GDM1 (cell line): ENCODE measurements around the gene SPZ1.
A peak's percentile ranks its signal among the peaks of the same experiment; 100 is the strongest.
"Not testable (repeated sequence)": the region's sequence is repeated elsewhere in the genome, so short reads cannot be mapped to it uniquely, and the experiment has no call there.

Experiments
- DNase-seq: peaks from one replicate; lab custom pipeline; 2025; lab: John Stamatoyannopoulos, UW

Gene SPZ1, protein sequence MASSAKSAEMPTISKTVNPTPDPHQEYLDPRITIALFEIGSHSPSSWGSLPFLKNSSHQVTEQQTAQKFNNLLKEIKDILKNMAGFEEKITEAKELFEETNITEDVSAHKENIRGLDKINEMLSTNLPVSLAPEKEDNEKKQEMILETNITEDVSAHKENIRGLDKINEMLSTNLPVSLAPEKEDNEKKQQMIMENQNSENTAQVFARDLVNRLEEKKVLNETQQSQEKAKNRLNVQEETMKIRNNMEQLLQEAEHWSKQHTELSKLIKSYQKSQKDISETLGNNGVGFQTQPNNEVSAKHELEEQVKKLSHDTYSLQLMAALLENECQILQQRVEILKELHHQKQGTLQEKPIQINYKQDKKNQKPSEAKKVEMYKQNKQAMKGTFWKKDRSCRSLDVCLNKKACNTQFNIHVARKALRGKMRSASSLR

DNA sequence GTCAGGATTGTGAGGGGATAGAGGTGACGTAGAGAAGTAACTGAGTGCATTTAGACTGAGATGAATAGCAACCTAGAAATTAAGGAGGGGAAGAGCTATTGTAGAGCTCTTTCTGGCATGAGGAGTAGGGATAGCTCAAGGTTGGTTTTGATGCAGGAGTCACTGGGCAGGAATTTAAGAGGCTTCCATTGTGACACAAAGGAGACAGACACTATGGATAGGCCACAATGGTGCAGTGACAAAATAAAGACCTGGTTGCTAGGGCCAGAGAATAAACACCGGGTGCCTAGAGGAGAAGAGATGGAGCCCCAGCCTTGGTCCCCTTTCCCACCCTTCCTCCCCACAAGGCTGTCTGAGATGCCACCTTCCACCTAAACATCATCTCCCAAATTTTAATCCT, at the start of gene SPZ1:
Gene SPZ1 (plus strand): TSS at position 301 of the 400 bp plus-strand sequence. CDS start 214 bp downstream, outside the sequence.
- no peak for DNase-seq

DNA sequence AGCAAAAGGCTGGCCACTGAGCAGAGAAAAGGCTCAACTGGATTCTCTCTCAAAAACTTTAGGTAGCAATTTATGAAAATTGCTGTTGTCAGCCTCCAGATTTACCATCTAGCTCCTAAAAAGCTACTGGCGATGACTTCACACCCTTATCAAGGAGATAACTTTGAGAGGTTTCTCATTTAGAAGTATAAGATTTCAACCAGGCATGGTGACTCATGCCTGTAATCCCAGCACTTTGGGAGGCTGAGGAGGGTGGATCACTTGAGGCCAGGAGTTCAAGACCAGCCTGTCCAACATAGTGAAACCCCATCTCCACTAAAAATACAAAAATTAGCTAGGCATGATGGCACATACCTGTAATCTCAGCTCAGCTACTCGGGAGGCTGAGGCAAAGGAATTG, 49.3 kb upstream of the SPZ1 start:
- DNase-seq, result not testable (repeated sequence)

DNA sequence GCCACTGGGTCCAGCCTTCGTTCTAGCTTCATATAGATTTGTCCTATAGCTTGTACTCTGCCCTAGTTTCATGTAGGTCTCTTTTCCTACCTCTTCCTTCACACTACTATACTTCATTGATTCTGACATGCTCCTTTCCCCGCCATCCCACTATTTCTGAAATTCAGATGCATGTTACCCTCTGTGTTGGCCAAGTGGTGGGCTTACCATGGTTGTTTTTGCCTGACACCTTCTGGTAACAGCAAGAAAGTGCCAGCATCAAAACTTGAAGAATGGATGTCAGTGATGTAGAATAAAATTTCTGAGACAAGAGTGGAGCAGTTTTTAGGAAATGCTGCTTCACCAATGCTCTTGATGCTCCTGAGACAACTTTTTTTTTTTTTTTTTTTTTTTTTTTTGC, 44.5 kb upstream of the SPZ1 start:
- peak; percentile 12 for DNase-seq

DNA sequence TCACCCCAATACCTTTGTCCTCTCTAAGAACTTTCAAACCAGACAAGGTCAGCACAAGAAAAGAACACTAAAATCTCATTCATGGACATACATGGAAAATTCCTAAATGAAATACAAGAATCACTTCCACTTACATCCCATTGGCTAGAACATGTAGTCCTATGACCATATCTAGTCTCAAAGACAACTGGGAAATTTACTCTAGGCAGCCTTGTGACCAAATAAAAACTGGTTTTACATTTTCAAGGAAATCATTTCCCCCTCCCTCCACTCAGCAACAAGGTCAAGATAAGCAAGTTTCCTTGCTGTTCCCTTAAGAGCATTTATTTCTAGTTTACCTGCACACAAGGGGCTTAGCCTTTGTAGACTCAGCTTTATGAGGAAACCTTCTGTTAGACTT, 43.6 kb upstream of the SPZ1 start:
- no peak for DNase-seq

DNA sequence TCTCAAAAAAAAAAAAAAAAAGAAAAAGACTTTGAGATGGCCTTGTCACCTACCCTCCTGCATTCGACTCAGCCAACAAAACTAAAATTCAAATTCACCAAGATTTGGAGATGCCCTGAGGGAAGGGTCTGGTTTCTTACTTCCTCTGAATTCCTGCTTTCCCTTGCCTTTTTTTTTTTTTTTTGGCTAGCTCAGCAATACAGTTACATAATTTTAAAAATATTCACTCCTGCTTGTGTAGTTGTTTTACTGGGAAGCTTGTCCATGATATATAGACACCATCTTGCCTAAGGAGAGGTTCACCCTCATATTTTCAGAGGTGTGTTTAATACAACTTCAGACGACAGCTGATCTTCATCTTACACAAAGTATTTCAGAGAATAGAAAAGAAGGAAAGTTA, 42.6 kb upstream of the SPZ1 start:
- DNase-seq, result no peak

DNA sequence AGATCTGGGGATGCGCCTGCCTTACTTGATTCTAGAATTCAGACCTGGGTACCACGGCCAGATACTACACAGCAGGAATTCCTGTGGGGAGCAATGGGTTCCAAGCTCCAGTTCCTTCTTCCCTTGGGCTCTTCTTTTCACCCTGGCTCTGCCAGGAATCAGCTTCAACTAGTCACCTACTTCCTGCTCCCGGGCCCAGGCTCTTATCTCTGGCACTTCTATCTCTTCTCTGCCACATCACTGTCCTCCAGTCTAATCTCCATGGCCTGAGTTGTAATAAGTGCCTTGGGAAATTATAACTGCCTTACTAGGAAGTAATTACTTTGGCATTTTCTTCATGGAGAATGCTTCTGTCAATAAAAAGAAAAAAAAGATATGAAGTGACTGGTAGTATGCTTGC, 37.7 kb upstream of the SPZ1 start:
- DNase-seq, result no peak

DNA sequence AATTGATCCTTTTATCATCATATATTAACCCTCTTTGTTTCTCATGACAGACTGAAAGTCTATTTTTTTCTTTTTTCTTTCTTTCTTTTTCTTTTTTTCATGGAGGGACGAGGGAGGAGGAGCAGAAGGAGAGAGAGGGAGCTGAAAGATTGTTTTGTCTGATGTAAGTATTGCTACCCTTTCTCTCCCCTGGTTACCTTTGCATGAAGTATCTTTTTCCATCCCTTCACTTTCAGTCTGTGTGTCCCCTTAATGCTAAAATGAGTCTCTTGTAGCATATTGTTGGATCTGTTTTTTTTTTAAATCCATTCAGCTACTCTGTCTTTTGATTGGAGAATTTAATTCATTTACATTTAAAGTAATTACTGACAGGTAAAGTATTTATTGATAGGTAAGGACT, 36.4 kb upstream of the SPZ1 start:
- no peak for DNase-seq

DNA sequence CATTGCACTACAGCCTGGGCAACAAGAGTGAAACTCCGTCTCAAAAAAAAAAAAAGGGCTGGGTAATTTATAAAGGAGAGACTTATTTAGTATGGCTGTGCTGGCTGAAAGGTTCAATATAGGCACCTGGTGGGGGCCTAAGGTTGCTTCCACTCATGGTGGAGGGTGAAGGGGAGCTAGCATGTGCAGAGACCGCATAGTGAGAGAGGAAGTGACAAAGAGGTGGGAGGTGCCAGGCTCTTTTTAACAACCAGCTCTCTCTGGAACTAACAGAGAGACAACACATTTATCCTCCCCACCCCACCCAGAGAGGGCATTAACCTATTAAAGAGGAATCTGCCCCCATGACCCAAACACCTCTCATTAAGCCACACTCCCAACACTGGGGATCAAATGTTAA, 35.1 kb upstream of the SPZ1 start:
- no peak for DNase-seq

DNA sequence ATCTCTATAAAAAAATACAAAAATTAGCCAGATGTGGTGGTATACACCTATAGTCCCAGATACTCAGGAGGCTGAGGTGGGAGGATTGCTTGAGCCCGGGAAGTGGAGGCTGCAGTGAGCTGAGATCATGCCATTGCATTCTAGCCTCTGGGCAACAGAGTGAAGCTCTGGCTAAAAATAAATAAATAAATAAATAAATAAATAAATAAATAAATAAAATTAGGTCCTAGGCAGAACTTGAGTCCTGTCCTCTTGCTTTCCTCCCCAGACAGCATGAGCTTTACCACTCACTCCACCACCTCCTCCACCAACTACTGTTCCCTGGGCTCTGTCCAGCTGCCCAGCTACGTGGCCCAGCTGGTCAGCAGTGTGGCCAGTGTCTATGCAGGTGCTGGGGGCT, 31.6 kb upstream of the SPZ1 start:
- DNase-seq, result no peak

DNA sequence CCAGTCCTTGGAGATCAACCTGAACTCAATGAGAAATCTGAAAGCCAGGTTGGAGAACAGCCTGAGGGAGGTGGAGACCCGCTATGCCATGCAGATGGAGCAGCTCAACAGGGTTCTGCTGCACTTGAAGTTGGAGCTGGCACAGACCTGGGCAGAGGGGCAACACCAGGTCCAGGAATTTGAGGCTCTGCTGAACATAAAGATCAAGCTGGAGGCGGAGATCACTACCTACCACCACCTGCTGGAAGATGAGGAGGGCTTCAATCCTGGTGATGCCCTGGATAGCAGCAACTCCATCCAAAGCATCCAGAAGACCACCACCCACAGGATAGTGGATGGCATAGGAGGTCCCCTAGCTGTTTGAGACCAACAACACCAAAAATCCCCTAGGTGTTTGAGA, 30.5 kb upstream of the SPZ1 start:
- no peak for DNase-seq

DNA sequence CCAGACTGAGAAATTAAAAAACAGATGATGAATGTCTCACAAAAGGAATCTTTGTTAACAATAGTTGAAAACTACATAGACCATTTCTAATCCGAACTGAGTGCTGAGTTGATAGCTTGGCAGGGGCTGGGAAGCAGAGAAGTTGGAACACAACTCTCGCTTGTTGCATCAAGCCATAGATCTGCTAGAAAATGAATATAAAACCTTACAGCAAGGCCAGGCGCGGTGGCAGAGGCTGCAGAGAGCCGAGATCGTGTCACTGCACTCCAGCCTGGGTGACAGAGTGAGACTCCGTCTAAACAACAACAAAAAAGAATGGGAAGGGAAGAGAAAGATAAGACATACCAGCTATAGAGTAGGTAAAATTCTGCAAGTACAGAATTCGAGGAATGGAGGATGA, 28.0 kb upstream of the SPZ1 start:
- no peak for DNase-seq

DNA sequence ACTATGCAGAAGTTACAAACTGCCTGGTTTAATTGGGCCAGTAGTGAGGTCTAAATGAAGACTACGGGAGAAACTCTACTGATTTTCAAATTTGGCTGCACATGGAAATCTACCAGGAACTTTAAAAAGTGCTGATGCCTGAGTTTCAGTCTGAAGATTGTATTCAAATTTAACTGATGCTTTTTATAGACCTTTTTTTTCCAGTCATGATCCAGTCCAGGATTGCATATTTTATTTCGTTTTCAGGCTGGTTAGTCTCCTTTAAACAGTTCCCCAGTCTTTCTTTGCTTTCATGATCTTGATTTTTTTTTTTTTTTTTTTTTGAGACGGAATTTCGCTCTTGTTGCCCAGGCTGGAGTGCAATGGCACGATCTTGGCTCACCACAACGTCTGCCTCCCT, 23.7 kb upstream of the SPZ1 start:
- DNase-seq, result no peak

DNA sequence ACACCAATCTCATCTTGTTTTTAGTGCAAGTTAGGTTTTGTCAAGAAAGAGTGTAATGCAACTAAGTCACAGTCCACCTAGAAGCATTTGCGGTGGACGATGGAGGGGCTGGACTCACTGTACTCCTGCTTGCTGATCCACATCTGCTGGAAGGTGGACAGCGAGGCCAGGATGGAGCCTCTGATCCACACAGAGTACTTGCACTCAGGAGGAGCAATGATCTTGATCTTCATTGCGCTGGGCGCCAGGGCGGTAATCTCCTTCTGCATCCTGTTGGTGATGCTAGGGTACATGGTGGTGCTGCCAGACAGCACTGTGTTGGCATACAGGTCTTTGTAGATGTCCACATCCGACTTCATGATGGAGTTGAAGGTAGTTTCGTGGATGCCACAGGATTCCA, 20.2 kb upstream of the SPZ1 start:
- DNase-seq, result no peak

DNA sequence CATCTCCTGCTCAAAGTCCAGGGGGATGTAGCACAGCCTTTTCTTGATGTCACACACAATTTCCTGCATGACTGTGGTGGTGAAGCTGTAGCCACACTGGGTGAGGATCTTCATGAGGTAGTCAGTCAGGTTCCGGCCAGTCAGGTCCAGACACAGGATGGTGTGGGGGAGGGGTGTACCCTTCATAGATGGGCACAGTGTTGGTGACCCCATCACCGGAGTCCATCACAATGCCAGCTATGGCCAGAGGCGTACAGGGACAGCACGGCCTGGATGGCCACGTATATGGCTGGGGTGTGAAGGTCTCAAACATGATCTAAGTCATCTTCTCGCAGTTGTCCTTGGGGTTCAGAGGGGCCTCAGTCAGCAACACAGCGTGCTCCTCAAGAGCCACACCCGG, 19.7 kb upstream of the SPZ1 start:
- DNase-seq, result no peak

DNA sequence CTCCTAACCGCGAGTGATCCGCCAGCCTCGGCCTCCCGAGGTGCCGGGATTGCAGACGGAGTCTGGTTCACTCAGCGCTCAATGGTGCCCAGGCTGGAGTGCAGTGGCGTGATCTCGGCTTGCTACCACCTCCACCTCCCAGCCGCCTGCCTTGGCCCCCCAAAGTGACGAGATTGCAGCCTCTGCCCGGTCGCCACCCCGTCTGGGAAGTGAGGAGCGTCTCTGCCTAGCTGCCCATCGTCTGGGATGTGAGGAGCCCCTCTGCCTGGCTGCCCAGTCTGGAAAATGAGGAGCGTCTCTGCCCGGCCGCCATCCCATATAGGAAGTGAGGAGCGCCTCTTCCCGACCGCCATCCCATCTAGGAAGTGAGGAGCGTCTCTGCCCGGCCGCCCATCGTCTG, 19.0 kb upstream of the SPZ1 start:
- DNase-seq, result not testable (repeated sequence)

DNA sequence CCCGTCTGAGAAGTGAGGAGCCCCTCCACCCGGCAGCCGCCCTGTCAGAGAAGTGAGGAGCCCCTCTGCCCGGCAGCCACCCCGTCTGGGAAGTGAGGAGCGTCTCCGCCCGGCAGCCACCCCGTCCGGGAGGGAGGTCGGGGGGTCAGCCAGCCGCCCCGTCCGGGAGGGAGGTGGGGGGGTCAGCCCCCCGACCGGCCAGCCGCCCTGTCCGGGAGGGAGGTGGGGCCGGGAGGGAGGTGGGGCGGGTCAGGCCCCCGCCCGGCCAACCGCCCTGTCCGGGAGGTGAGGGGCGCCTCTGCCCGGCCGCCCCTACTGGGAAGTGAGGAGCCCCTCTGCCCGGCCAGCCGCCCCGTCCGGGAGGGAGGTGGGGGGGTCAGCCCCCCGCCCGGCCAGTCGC, 18.5 kb upstream of the SPZ1 start:
- not testable (repeated sequence) for DNase-seq

DNA sequence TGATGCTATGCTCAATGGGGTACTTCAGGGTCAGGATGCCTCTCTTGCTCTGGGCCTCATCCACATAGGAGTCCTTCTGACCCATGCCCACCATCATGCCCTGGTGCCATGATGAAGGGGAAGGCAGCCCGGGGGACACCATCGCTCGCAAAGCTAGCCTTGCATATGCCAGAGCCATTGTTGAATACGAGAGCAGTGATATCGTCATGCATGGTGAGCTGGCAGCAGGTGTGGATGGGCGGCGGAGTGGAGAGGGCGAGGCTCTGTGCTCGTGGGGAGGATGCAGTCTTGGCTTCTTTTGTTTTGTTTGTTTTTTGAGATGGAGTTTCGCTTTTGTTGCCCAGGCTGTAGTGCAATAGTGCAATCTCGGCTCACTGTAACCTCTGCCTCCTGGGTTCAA, 17.2 kb upstream of the SPZ1 start:
- no peak for DNase-seq

DNA sequence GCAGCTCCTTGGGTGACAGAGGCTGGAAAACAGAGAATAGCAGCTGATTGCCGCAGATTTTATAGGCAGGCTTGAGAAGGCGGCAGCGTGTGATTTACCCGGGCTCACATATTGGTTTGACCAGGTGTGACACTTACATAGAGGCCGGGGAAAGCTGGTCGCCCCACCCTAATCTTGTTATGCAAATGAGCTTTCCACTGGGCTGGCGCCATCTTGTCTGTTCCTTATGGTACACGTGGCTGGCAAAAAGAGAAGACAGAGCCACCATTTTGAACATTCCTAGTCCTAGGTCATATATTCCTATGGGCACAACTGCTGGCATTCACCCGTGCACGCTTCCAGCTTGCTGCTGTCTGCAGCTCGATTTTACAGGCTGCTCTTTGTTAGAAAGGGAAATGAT, 11.3 kb upstream of the SPZ1 start:
- DNase-seq, result no peak

DNA sequence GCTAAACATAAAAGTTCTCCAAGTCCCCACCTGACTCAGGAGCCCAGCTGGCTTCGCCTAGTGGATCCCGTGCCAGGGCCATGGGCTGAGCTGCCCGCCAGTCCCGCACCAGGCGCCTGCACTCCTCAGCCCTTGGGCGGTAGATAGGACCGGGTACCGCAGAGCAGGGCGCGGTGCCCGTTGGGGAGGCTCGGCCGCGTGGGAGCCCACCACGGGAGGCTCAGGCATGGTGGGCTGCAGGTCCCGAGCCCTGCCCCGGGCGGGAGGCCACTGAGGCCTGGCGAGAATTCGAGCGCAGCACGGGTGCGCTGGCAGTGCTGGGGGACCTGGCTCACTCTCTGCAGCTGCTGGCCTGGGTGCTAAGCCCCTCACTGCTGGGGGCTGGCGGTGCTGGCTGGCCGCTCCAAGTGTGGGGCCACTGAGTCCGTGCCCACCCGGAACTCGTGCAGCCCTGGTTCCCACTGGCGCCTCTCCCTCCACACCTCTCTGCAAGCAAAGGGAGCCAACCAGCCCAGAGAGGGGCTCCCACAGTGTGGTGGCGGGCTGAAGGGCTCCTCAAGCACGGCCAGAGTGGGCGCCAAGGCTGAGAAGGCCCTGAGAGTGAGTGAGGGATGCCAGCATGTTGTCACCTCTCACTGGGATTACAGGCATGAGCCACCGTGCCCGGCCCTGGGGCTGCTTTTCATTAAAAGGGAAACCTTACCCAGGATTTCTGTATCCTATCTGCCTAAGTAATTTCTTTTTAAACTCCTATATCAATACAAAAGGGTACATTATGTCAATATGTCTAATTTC, 9.7 kb upstream of the SPZ1 start:
- no peak for DNase-seq

DNA sequence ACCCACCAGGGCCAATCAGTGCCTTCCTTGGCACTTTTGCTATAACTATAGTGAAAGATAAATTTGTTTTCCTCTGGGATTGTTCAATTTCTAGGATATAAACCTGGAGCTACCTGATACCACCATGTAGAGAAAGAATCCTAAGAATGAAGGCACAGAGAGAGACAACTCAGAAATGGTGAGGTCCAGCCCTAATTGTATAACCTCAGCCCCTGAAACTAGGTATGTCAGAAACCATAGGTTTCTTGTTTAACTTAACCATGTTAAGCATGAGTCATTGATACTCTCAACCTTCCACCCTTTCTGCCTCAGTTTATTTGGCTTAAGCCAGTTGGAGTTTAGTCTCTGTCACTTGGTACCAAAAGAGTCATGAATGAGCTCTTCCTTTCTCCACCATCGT, 4.6 kb upstream of the SPZ1 start:
- no peak for DNase-seq

DNA sequence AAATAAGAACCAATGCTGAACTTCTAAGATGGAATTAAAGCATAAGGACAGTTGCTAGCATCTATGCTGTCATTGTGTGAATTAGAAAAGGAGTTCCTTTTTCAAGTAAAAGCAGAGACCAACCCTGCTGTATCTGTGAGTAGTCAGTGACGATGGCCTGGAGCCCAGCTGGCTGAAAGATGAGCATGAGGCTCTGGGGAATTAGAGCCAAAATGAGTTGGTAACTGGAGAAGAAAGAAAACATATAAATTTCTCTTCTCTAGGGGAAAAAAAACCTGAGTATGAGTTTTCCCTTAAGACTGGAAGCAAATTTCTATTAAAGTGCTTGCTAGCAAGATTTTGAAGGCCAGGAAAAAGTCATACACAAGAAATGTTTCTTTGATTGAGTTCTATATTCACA, 1.6 kb upstream of the SPZ1 start:
- DNase-seq, result no peak

DNA sequence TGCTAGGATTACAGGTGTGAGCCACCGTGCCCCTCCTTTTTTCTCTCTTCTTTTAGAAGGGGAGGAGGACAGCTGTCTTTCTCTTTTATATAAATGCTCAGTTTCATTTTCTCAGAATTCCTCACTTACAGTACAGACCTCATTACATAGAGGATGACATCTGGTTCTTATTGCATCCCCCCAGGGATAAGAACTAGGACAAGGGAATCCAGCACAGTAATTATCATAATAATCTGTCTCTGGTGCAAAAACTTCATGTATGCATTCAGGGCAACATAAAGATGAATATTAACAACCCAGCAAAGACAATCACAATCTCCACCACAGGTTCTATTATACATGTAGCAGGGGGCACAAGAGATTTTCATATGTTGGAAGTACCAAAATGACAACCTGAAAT, 5.1 kb downstream of the SPZ1 start:
- DNase-seq, result no peak

DNA sequence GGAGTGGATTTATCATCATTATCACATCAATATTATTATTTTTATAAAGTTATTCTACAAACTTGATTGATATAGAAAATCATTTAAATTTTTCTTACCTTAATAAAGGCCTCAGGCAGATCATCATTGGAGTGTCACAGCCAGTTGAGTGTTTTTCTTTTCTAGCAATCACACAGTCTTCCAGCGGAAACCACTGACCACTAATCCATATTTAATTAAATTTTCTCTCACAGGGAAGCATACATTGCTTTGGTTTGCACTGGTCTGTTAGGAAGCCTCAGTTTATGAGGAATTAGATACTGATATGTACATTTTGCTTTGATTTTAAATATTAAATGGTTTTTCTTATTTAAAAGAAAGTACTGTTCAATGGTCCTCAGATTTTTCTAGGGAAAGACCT, 6.7 kb downstream of the SPZ1 start:
- no peak for DNase-seq

DNA sequence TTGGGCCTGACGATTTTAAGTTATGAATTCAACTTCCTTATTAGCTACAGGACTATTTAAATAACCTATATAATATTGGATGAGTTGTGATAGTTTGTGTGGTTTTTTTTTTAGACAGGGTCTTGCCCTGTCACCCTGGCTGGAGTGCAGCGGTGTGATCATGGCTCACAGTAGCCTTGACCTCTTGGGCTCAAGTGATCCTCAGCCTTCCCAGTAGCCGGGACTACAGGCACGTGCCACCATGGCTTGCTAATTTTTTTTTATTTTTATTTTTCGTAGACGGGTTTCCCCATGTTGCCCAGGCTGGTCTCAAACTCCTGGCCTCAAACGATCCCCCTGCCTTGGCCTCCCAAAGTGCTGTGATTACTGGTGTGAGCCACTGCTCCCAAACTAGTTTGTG, 17.6 kb downstream of the SPZ1 start:
- no peak for DNase-seq
